ENCODE measurements around the gene ADGRA3. TPM values are rescaled to one million over a fixed set of nuclear protein-coding genes. Genes with fewer than 3 reads are reported as not detected.

Gene ADGRA3
- polyA plus RNA-seq, 1 experiment: 36.0 TPM

DNA sequence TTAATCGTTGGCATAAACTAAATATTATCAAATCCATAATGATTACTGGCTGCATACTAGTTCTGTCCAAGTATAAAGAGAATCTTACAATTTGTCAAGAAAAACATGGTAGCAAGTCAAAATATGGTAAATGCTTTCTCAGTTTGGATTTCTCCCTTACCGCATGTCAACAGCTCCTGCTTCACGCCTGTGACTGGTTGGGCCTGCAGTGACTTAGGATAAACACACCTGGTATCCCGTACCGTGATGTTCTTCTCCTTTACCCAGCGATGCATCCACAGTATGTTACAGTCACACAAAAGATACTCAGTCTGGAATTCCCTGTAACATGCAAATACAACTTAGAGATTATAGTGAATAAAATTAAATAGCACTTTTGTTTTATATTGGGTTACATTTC is 71.1 kb downstream of the ADGRA3 start:
- no peaks in the 10 kb centered on the region for H3K27me3 ChIP-seq (ENCODE audit: control insufficient read depth, insufficient read depth, low read length)
- no peak overlapping the region for H3K27ac ChIP-seq (ENCODE audit: low read depth, low read length)
- DNase-seq (ENCODE audit: low read depth, low spot score): no peak
- ChIA-PET POLR2A (no interaction called here), CTCF (interaction anchor here (1.8 to 2.1 kb wide), 4 partner anchors 10 to 163 kb away, joined by 5 to 7 read pairs (median 5); no protein-coding TSS in a partner anchor)
- no peak overlapping the region for H3K4me3 ChIP-seq (ENCODE audit: low read depth, low read length)
- no peaks in the 10 kb centered on the region for H3K9me3 ChIP-seq (ENCODE audit: control insufficient read depth, insufficient read depth, low read length)
- TF ChIP-seq, protein P1, sequence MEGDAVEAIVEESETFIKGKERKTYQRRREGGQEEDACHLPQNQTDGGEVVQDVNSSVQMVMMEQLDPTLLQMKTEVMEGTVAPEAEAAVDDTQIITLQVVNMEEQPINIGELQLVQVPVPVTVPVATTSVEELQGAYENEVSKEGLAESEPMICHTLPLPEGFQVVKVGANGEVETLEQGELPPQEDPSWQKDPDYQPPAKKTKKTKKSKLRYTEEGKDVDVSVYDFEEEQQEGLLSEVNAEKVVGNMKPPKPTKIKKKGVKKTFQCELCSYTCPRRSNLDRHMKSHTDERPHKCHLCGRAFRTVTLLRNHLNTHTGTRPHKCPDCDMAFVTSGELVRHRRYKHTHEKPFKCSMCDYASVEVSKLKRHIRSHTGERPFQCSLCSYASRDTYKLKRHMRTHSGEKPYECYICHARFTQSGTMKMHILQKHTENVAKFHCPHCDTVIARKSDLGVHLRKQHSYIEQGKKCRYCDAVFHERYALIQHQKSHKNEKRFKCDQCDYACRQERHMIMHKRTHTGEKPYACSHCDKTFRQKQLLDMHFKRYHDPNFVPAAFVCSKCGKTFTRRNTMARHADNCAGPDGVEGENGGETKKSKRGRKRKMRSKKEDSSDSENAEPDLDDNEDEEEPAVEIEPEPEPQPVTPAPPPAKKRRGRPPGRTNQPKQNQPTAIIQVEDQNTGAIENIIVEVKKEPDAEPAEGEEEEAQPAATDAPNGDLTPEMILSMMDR (IDR thresholded peaks at IDR 0.05; ENCODE audit: low read depth, low read length): no peak

DNA sequence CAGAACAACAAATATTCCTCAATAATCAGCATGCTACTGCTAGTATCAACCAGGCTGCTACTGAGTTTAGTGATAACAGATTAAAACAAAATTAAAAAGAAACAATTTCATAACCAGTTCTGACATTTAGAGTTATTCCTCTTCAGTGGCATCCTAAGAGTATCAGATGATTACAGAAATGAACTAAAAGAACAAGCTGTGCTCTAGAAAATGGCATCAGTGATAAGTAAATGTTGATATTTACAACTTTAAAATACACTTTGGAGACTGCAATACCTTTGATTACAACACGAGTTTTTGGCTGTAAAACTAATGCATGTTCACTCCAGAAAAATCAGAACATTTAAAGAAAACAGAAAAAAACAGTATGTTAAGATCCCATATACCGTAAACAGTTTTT is 72.9 kb downstream of the ADGRA3 start:
- no peak overlapping the region for H3K27ac ChIP-seq (ENCODE audit: low read depth, low read length)
- no peak overlapping the region for H3K4me3 ChIP-seq (ENCODE audit: low read depth, low read length)
- ChIA-PET CTCF (interaction anchor here (1.9 kb wide), 1 partner anchor 54 kb away, joined by 5 read pairs; no protein-coding TSS in a partner anchor), POLR2A (no interaction called here)
- H3K27me3 ChIP-seq (ENCODE audit: control insufficient read depth, insufficient read depth, low read length): no peaks in the 10 kb centered on the region
- H3K9me3 ChIP-seq (ENCODE audit: control insufficient read depth, insufficient read depth, low read length): no peaks in the 10 kb centered on the region
- TF ChIP-seq, protein P1 (IDR thresholded peaks at IDR 0.05; ENCODE audit: low read depth, low read length): no peak
- DNase-seq (ENCODE audit: low read depth, low spot score): no peak

DNA sequence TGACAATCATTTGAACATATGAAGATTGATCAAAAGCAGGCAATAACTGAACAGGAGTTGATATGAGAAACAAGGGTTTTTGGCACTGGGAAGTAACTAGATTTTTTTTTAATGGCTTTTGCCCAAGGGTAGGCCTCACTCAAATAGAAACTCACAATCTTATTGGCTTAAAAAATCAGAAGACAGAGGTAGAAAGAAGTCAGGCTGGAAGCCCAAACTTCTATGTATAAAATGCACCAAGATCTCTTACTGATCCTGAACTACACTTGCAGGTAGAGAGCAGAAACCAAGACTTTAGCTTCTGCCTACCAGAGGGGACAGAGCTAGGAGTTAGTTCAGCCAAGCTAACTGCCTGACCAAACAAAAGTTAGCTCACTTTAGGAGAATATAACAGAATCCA is 74.9 kb downstream of the ADGRA3 start:
- H3K9me3 ChIP-seq (ENCODE audit: control insufficient read depth, insufficient read depth, low read length): no peaks in the 10 kb centered on the region
- TF ChIP-seq, protein P1 (IDR thresholded peaks at IDR 0.05; ENCODE audit: low read depth, low read length): no peak
- no peak overlapping the region for H3K27ac ChIP-seq (ENCODE audit: low read depth, low read length)
- H3K27me3 ChIP-seq (ENCODE audit: control insufficient read depth, insufficient read depth, low read length): no peaks in the 10 kb centered on the region
- ChIA-PET POLR2A (no interaction called here), CTCF (interaction anchor here (1.4 kb wide), 1 partner anchor 650 kb away, joined by 3 read pairs; no protein-coding TSS in a partner anchor)
- no peak overlapping the region for H3K4me3 ChIP-seq (ENCODE audit: low read depth, low read length)
- no peak for DNase-seq (ENCODE audit: low read depth, low spot score)

DNA sequence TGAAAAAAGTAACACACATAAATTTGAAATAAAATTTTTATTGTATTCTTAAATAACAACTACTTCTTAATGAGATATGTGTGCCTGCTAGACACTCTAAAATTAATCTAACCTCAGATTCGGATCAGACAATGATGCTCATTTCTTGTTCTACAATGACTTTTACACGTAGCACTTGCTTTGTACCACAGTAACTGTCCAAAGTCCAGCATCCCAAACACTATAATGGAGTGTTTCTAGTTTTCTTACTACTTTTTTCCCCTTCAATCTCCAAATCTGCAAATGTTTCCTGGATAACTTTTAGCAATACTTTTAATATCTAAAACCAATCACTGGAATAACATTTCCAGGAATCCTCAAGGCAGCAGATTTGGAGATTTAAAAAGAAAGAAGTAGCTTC is 75.9 kb downstream of the ADGRA3 start:
- Histone ChIP-seq H3K9me3 (ENCODE audit: control insufficient read depth, insufficient read depth, low read length) (no peaks in the 10 kb centered on the region), H3K27me3 (ENCODE audit: control insufficient read depth, insufficient read depth, low read length) (no peaks in the 10 kb centered on the region), H3K4me3 (ENCODE audit: low read depth, low read length) (no peak overlapping the region), H3K27ac (ENCODE audit: low read depth, low read length) (no peak overlapping the region)
- no peak for DNase-seq (ENCODE audit: low read depth, low spot score)
- POLR2A ChIA-PET: no interaction called here
- TF ChIP-seq, protein P1 (IDR thresholded peaks at IDR 0.05; ENCODE audit: low read depth, low read length): no peak
- CTCF ChIA-PET: interaction anchor here (1.4 kb wide), 1 partner anchor 649 kb away, joined by 3 read pairs; no protein-coding TSS in a partner anchor

DNA sequence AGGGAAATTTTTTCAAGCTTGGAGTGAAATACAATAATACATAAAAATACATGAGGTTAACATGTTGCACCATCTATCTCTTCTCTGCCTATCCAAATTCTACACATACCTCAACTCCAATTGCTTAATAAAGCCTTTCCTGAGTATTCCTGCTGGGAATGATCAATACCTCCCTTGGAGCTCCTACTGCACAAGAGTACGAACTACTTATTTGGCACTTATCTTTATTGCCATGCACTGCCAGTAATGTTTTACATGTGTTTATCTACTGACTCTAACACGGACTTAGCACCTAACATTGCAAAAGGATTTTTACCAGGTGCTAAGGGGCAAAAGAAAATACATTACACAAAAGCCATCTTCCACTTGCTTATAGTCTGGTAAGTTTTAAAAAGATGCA is 80.2 kb downstream of the ADGRA3 start:
- DNase-seq (ENCODE audit: low read depth, low spot score): no peak
- no peak overlapping the region for H3K27ac ChIP-seq (ENCODE audit: low read depth, low read length)
- CTCF ChIA-PET: interaction anchor here (0.6 to 2.2 kb wide), 21 partner anchors 8 to 645 kb away, joined by 3 to 12 read pairs (median 4); no protein-coding TSS in a partner anchor

More for the DNA sequence above, 80.2 kb downstream of the ADGRA3 start:
- Histone ChIP-seq H3K4me3 (ENCODE audit: low read depth, low read length) (no peak overlapping the region), H3K27me3 (ENCODE audit: control insufficient read depth, insufficient read depth, low read length) (no peaks in the 10 kb centered on the region), H3K9me3 (ENCODE audit: control insufficient read depth, insufficient read depth, low read length) (no peaks in the 10 kb centered on the region)
- TF ChIP-seq, protein P1 (IDR thresholded peaks at IDR 0.05; ENCODE audit: low read depth, low read length): no peak
- POLR2A ChIA-PET: no interaction called here

Measured in AG04450 (cell line).